NB4 (cell line): ENCODE measurements around the gene SAT1.

Source experiments
- DNase-seq: peaks from one replicate; pipeline ENCODE4 v3.0.0; 2010; ENCODE audit warnings: low read depth
- H3K4me3 ChIP-seq: one replicate; pipeline ENCODE4 v1.5.1; 2011; ENCODE audit warnings: mild to moderate bottlenecking, low read depth, low read length, moderate library complexity
- CTCF ChIP-seq: IDR thresholded peaks from one replicate; pipeline ENCODE4 v1.5.1; 2012; ENCODE audit warnings: low read depth, low read length
- MYC ChIP-seq: IDR thresholded peaks from 2 replicates; pipeline ENCODE4 v1.6.1; 2011; ENCODE audit warnings: low read depth, low read length
- POLR2A ChIP-seq: IDR thresholded peaks from 2 replicates; pipeline ENCODE4 v1.6.1; 2011; ENCODE audit warnings: mild to moderate bottlenecking; ENCODE audit not compliant: insufficient read length; ENCODE audit errors: extremely low read depth
- TF ChIP-seq, protein P1 (sequence below): IDR thresholded peaks from 2 replicates; pipeline ENCODE4 v1.6.1; 2011; ENCODE audit warnings: low read depth, low read length

SAT1 gene

DNA sequence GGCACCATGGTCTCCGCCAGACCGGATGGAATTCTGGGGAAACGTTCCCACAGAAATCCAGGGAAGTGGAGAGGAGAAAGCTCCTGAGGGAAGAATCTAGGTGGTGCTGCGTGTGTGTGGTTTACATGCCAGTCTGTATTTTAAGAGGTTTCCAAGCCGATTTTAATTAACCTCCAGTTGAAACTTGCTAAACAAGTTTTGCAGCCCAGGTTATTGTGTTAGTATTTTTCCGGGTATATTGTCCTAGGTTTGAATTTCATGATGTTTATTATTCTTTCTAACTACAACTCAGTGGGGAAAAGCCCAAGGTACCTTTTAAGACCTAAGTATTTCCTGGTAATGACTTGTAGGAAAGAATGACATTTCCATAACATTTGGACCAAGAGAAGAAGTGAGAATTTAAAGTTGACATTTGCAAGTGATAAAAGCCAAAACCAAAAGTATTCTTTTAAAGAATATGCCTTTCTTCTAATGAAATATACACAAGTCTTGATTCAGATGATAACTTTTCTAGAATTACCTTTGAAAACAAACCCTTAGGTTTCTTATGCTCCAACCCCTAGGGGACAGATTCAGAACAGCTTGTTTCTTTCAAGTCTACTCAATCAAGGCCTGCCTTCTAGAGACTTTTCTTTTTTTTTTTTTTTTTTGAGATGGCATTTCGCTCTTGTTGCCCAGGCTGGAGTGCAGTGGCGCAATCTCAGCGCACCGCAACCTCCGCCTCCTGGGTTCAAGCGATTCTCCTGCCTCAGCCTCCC, 14.6 kb downstream of the SAT1 start:
- DNase-seq: no peak
- no peak overlapping the region for H3K4me3 ChIP-seq
- TF ChIP-seq POLR2A: no peak
- no peak for TF ChIP-seq CTCF
- TF ChIP-seq MYC: no peak
- TF ChIP-seq, protein P1, sequence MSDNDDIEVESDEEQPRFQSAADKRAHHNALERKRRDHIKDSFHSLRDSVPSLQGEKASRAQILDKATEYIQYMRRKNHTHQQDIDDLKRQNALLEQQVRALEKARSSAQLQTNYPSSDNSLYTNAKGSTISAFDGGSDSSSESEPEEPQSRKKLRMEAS: no peak

DNA sequence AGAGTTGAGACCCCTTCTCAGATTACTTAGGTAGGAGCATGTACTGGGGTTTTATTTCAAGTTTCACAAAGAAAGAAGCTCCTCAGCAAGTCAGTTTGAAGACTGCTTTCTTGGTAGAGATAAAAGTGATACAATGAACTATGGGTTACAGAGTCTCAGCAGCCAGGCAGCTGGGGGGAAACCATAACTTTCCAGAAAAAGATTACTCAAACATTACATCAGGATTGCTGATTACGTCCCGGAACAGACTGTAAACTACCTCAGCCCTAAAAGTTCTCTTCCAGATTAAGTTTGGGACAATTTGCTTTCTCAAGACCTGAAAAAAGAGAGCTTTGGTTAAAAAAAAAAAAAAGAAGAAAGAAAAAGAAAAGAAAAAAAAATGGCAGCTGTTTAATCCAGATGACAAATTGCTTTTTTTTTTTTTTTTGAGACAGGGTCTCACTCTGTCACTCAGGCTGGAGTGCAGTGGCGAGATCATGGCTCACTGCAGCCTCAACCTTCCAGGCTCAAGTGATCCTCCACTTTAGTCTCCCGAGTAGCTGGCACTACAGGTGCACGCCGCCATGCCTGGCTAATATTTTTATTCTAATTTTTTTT, 16.6 kb downstream of the SAT1 start:
- no peak overlapping the region for H3K4me3 ChIP-seq
- TF ChIP-seq, protein P1: no peak
- TF ChIP-seq MYC (no peak), CTCF (no peak), POLR2A (no peak)
- no peak for DNase-seq

DNA sequence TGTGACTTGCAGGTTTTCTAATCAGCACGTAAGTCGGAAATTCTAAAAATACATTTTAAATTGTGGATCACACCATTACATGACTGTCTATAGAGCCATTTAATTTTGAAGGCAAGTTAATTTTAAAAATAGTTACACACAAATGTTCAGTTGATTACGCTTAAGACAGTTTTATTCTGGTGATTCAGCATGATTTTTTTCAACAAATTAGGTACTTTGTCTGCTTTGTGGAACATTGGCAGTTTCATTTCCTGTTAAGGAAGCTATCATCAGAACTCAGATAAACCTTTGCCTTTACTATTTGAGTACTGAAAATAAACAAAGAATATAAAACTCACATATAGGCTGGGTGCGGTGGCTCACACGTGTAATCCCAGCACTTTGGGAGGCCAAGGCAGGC, 19.5 kb downstream of the SAT1 start:
- TF ChIP-seq POLR2A (no peak), CTCF (no peak), MYC (no peak)
- TF ChIP-seq, protein P1: no peak
- no peak for DNase-seq

GRCh38 chrX:23803931-23804381, 21.0 kb downstream of the SAT1 start:
- DNase-seq: no peak
- H3K4me3 ChIP-seq: no peak overlapping the region
- TF ChIP-seq MYC: no peak
- TF ChIP-seq, protein P1: no peak
- TF ChIP-seq CTCF: no peak
- TF ChIP-seq POLR2A: no peak

More for the DNA sequence above, 19.5 kb downstream of the SAT1 start:
- H3K4me3 ChIP-seq: no peak overlapping the region

GRCh38 chrX:23804578-23804977, 21.6 kb downstream of the SAT1 start:
- no peak overlapping the region for H3K4me3 ChIP-seq
- no peak for DNase-seq
- TF ChIP-seq POLR2A (no peak), CTCF (no peak), MYC (no peak)
- TF ChIP-seq, protein P1: no peak
